PFSK-1 (cell line): ENCODE measurements around the gene NME7.

Experiments used
- FOXP2 ChIP-seq: optimal IDR thresholded peaks from 2 replicates; pipeline ENCODE3; 2011; ENCODE audit warnings: borderline replicate concordance, control low read depth, inconsistent platforms; ENCODE audit not compliant: insufficient read depth; ENCODE audit errors: extremely low read length, extremely low read depth
- POLR2AphosphoS5 ChIP-seq: IDR thresholded peaks from 2 replicates; pipeline ENCODE4 v1.6.1; 2012; ENCODE audit warnings: low read depth, mild to moderate bottlenecking, control low read depth, low read length, moderate library complexity
- SIN3A ChIP-seq: IDR thresholded peaks from 2 replicates; pipeline ENCODE4 v1.6.1; 2012; ENCODE audit warnings: mild to moderate bottlenecking, low read length, moderate library complexity, borderline replicate concordance; ENCODE audit not compliant: insufficient read depth
- TAF1 ChIP-seq: IDR thresholded peaks from 2 replicates; pipeline ENCODE4 v1.6.1; 2012; ENCODE audit warnings: low read length, control low read depth, borderline replicate concordance; ENCODE audit not compliant: insufficient read depth
- TF ChIP-seq, protein P1 (sequence below), 2 experiments: IDR thresholded peaks; 2 replicates each; pipeline versions ENCODE4 v1.6.1 to v1.8.0; 2011 to 2012; ENCODE audit warnings: low read depth in 2 of 2, low read length in 2 of 2, control low read depth in 1 of 2, inconsistent platforms in 1 of 2, mild to moderate bottlenecking in 1 of 2, moderate library complexity in 1 of 2; ENCODE audit not compliant: insufficient read depth in 1 of 2

The NME7 gene

DNA sequence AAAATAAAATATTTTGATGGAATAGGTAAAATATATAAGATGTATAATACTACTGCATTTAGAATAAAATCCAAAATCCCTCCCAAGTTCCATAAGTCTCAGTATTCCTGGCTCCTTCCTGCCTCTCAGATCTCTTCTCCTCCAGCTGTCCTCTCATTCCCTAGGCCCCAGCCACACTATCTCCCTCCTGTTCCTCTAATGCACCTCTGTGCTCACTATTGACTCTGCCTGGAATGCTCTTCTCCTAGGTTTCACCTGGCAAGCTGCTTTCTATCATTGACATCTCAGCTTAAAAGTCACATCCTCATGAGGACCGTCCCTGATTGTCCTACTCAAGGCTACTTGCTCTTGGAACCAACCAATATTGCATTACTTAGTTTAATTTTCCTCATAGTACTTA is 7.2 kb downstream of the NME7 start:
- no peak for TF ChIP-seq POLR2AphosphoS5

DNA sequence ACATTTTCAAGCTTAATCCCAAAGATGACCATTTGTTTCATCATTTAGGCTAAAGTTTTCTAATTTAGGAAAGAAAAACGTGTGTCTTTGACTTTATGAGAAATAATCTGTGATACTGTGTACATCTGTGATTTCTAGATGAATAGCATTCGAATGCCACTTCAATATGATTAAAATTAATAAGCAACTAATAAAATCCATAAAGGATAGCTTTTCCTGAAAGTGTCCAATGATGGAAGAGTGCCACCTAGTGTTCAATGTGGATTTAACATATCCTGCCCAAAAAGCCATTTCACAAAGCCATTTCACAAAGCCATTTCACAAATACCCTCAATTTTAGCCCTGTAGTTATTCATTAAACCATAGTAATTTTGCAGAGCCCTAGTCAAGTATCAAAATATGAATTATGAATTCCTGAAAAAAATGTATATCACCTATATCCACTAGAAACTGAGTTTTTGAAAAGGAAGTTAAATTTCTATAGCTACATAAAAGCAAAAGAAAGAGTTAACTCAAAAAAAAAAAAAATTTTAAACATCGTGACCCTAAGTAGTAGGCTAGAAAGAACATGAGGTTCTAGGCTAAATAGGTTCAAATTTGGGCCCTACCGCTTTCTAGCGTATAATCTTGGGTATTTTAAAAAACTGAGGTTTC is 19.1 kb downstream of the NME7 start:
- no peak for TF ChIP-seq FOXP2
- TF ChIP-seq POLR2AphosphoS5 = no peak
- TF ChIP-seq, protein P1, sequence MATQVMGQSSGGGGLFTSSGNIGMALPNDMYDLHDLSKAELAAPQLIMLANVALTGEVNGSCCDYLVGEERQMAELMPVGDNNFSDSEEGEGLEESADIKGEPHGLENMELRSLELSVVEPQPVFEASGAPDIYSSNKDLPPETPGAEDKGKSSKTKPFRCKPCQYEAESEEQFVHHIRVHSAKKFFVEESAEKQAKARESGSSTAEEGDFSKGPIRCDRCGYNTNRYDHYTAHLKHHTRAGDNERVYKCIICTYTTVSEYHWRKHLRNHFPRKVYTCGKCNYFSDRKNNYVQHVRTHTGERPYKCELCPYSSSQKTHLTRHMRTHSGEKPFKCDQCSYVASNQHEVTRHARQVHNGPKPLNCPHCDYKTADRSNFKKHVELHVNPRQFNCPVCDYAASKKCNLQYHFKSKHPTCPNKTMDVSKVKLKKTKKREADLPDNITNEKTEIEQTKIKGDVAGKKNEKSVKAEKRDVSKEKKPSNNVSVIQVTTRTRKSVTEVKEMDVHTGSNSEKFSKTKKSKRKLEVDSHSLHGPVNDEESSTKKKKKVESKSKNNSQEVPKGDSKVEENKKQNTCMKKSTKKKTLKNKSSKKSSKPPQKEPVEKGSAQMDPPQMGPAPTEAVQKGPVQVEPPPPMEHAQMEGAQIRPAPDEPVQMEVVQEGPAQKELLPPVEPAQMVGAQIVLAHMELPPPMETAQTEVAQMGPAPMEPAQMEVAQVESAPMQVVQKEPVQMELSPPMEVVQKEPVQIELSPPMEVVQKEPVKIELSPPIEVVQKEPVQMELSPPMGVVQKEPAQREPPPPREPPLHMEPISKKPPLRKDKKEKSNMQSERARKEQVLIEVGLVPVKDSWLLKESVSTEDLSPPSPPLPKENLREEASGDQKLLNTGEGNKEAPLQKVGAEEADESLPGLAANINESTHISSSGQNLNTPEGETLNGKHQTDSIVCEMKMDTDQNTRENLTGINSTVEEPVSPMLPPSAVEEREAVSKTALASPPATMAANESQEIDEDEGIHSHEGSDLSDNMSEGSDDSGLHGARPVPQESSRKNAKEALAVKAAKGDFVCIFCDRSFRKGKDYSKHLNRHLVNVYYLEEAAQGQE (IDR thresholded peaks at IDR 0.05; ENCODE audit: insufficient read depth in 1 of 2, low read depth in 2 of 2, low read length in 2 of 2) = no peak
- no peak for TF ChIP-seq TAF1
- TF ChIP-seq SIN3A = no peak

DNA sequence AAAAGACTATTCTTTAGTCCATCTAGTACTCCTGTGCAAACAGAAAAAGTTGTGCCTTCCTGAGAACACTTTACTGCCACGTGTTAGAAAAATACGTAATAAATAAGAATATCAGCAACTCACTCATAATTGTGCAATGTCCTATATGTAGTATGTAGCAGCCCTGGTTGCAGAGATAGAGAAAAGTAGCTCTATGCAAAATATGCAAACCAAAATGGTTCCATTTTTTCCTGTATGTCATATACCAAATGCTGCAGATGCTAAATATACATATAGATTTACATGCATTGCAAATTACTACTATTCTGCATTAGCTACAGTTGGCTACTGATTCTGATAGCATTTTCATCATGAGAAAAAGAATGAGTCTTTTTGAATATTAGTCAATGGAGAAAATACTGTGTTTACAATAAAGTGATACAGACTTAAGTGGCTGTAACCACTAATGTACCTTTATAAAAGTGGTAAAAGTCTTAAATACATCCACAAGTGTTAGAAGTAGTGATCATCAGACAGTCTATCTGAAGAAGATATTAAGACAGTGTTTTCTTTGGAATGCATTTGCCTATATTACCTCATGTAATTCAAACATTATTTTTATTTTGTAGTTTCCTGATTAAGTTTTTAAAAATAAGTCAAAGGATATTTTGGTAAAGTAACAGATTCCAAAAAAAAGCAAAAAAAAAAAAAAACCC is 19.8 kb downstream of the NME7 start:
- no peak for TF ChIP-seq TAF1
- no peak for TF ChIP-seq SIN3A
- TF ChIP-seq POLR2AphosphoS5 = no peak

DNA sequence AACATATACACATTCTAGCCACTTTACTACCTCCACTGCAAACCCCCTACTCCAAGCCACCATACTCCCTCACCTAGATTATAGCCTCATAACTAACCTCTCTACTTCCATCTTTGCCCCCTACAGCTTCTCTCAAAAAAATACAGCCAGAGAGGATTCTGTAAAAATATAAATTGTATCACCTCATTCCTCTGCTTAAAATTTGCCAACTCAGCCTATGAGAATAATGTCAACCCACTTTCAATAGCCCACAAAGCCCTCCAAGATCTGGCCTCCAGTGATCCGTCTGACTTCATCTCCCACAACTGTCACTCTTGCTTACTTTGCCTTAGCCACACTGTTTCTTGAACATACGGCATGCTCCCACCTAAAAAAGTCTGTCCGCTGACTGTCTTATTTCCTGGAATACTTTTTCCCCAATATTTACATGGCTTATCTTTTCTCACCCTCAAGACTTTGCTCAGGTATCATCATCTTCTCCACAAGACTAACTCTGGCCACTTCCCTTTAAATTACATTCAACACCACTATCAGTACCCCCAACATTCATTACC is 21.5 kb downstream of the NME7 start:
- TF ChIP-seq TAF1 (no peak), POLR2AphosphoS5 (no peak), FOXP2 (no peak), SIN3A (no peak)
- TF ChIP-seq, protein P1 (IDR thresholded peaks at IDR 0.05; ENCODE audit: insufficient read depth in 1 of 2, low read depth in 2 of 2, low read length in 2 of 2) = no peak

DNA sequence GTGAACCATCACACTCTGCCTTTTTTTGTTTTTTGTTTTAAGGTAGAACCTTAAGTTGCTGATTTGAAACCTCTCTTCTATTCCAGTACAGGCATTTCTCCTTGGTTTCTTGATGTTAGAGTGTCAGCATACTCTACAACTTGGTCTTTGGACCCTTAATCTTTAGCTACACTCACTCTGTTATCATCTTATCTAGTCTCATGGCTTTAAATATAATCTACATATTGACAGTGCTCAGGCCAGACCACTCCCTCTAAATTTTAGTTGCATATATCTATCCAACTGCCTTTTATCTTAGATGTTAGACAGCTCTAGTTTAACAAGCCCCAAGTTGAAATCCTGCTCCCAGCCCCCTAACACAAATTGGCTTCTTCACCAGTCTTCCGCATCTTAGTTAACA is 22.1 kb downstream of the NME7 start:
- TF ChIP-seq, protein P1 (IDR thresholded peaks at IDR 0.05; ENCODE audit: insufficient read depth in 1 of 2, low read depth in 2 of 2, low read length in 2 of 2) = no peak
- TF ChIP-seq POLR2AphosphoS5 = no peak
- TF ChIP-seq SIN3A = no peak
- no peak for TF ChIP-seq FOXP2
- TF ChIP-seq TAF1 = no peak

DNA sequence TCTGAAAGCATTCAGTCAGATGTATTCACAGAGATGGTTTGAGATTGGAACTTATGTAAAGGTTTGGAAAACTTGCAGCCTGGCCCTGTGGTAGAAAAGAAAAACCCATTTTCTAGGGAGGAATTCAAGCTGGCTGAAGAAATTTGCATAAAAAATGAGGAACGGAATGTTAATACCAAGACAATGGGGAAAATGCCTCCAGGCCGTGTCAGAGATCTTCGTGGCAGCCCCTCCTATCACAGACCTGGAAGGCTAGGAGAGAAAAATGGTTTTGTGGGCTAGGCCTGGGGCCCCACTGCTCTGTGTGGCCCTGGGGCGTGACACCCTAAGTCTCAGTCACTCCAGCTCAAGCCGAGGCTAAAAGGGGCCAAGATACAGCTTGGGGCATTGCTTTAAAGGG is 26.7 kb downstream of the NME7 start:
- no peak for TF ChIP-seq TAF1
- TF ChIP-seq, protein P1 (IDR thresholded peaks at IDR 0.05; ENCODE audit: insufficient read depth in 1 of 2, low read depth in 2 of 2, low read length in 2 of 2) = no peak
- no peak for TF ChIP-seq FOXP2
- TF ChIP-seq SIN3A = no peak
- no peak for TF ChIP-seq POLR2AphosphoS5
